Thoracic aorta (tissue), 2 donors: ENCODE results near the gene CAPN11. TPM values are rescaled to one million over a fixed set of nuclear protein-coding genes. Genes with fewer than 3 reads are reported as not detected.

Experiments used
- ATAC-seq: fragments of 150-250 bp; one replicate; pipeline ENCODE4 v1.8.0; 2017; ENCODE audit warnings: low read depth; ENCODE audit not compliant: insufficient number of reproducible peaks, low FRiP score
- DNase-seq: peaks from one replicate; pipeline ENCODE4 v3.0.0-alpha.2; 2020; ENCODE audit warnings: low spot score
- H3K27ac ChIP-seq, 2 donors: fragments of 200-600 bp; sonication (generic); 1 replicate in 1 of 2; 2 replicates in 1 of 2; pipeline ENCODE4 v1.5.1; 2016; ENCODE audit warnings: mild to moderate bottlenecking in 2 of 2, moderate library complexity in 2 of 2
- H3K27me3 ChIP-seq: fragments of 200-600 bp; sonication (generic); replicated peaks from 2 replicates; pipeline ENCODE4 v1.6.0; 2016; ENCODE audit warnings: mild to moderate bottlenecking; ENCODE audit not compliant: insufficient read depth
- H3K36me3 ChIP-seq: fragments of 200-600 bp; sonication (generic); one replicate; pipeline ENCODE4 v1.5.1; 2016
- H3K4me1 ChIP-seq, 2 donors: fragments of 200-600 bp; sonication (generic); 1 replicate in 1 of 2; 2 replicates in 1 of 2; pipeline versions ENCODE4 v1.5.1 to v1.6.0; 2016; ENCODE audit warnings: low read depth in 2 of 2, mild to moderate bottlenecking in 1 of 2; ENCODE audit not compliant: control insufficient read depth in 1 of 2
- H3K4me3 ChIP-seq: fragments of 200-600 bp; sonication (generic); 2 replicates; pipeline ENCODE4 v1.5.1; 2016; ENCODE audit warnings: mild to moderate bottlenecking
- H3K9me3 ChIP-seq: fragments of 200-600 bp; sonication (generic); 2 replicates; pipeline ENCODE4 v1.5.1; 2016
- CTCF ChIP-seq: fragments of 200-600 bp; sonication (generic); IDR thresholded peaks from one replicate; pipeline ENCODE4 v1.5.1; 2019; ENCODE audit warnings: antibody characterized with exemption
- total RNA-seq, 2 donors: library from RNA; depleted of rRNA; stranded (reverse); fragments of >200 nt; gene quantifications; one replicate each; pipeline versions ENCODE4 v1.1.0 to v1.2.3, GENCODE V29; 2016

The CAPN11 gene
- total RNA-seq, 2 donors from 2014 or later = not detected

DNA sequence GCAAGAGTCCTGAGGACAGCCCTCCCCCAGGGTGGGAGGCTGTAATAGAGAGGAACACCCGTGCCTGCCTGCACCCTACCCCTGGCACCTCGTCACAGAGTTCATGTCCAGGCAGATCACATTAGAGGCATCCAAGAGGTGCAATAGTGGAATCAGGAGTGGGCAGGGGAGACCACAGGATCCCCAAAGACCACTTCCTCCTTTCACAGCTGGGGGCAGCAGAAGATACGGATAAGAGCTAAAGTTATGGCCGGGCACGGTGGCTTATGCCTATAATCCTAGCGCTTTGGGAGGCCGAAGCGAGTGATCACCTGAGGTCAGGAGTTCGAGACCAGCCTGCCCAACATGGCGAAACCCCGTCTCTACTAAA is 1.5 kb upstream of the CAPN11 start:
- Histone ChIP-seq H3K36me3 (no peaks in the 10 kb centered on the region), H3K4me1 (no peaks in the 10 kb centered on the region), H3K9me3 (no peaks in the 10 kb centered on the region), H3K27ac (no peak overlapping the region), H3K4me3 (no peak overlapping the region), H3K27me3 (no peaks in the 10 kb centered on the region)
- DNase-seq = no peak
- no peak for ATAC-seq
- no peak for TF ChIP-seq CTCF

DNA sequence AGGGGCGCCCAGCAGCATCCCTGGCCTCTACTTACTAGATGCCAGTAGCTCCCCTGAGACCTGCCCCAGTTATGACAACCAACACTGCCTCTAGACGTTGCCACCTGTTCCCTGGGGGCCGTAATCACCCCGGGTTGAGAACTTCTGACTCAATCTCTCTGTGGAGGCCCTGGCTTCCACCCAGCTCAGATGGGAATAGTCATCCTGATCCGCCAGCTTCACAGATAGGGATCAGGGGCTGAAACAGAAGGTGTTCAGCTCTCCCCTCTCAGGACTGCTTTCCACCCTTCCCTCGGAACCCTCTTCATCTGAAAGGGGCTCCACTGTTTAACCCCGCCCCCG is 3.3 kb downstream of the CAPN11 start:
- no peaks in the 10 kb centered on the region for H3K27me3 ChIP-seq
- H3K4me1 ChIP-seq = no peaks in the 10 kb centered on the region
- DNase-seq (no peak), ATAC-seq (no peak)
- no peak overlapping the region for H3K27ac ChIP-seq
- no peak for TF ChIP-seq CTCF
- H3K4me3 ChIP-seq = no peak overlapping the region
- no peaks in the 10 kb centered on the region for H3K9me3 ChIP-seq
- no peaks in the 10 kb centered on the region for H3K36me3 ChIP-seq

DNA sequence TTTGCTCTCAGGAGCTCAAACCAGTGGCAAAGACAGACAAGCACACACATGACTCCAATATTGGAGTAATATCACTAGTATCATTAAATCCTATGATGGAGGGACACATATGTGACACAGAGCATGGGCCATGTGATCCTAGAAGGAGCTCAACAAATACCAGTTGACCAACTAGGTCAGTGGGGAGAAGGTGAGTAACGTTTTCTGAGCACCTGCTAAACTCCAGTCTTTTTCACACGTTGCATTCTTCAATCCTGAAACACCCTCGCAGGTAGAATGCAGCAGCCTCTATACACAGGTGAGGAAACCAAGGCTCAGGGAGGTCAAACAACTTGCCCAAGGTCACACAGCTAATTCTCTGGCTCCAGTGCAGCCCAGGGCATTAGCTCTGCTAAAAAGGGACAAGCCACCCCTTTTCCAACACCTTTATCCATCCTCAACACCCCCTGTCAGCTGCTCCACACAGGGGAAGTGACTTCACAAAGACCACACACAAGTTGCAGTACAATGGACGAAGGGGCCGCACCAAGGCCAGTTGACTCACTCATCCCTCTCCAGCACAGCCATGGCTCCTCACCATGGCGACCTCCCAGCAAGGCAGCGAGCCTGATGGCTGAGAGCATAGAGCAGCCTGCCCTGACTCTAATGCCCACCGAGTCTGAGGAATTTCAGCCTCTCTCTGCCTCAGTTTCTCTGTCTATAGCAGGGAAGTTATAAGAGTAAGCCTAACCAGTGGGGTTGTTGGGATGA is 4.4 kb downstream of the CAPN11 start:
- Histone ChIP-seq H3K9me3 (no peaks in the 10 kb centered on the region), H3K27ac (no peak overlapping the region), H3K27me3 (no peaks in the 10 kb centered on the region), H3K4me3 (no peak overlapping the region), H3K36me3 (no peaks in the 10 kb centered on the region), H3K4me1 (no peaks in the 10 kb centered on the region)
- no peak for ATAC-seq
- DNase-seq = no peak
- no peak for TF ChIP-seq CTCF

DNA sequence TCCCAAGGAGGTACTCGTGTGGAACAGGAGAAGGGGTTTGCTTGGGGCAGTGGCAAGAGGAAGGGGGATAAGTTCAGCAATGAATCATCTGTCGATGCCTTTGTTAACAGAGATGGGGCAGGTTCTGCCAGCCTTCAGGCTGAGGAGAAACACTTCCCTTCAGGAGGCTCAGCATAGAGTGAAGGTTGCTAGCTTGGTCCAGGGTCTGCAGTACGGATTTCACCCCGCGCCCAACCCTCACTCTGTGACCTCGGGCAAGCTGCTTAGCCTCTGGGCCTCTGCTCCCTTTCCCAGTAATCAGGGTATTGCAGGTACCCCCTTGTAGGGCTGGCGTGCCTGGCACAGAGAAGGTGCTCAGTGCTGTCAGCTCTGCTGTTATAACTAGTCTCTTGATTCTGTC is 7.5 kb downstream of the CAPN11 start:
- no peak for TF ChIP-seq CTCF
- ATAC-seq (no peak), DNase-seq (no peak)
- no peaks in the 10 kb centered on the region for H3K4me1 ChIP-seq
- no peaks in the 10 kb centered on the region for H3K9me3 ChIP-seq
- H3K4me3 ChIP-seq = no peak overlapping the region
- no peaks in the 10 kb centered on the region for H3K27me3 ChIP-seq
- no peaks in the 10 kb centered on the region for H3K36me3 ChIP-seq
- no peak overlapping the region for H3K27ac ChIP-seq

GRCh38 chr6:44166591-44167184 is 8.1 kb downstream of the CAPN11 start:
- no peaks in the 10 kb centered on the region for H3K9me3 ChIP-seq
- no peaks in the 10 kb centered on the region for H3K4me1 ChIP-seq
- no peak overlapping the region for H3K27ac ChIP-seq
- ATAC-seq (no peak), DNase-seq (no peak)
- H3K4me3 ChIP-seq = no peak overlapping the region
- no peak for TF ChIP-seq CTCF
- no peaks in the 10 kb centered on the region for H3K27me3 ChIP-seq
- H3K36me3 ChIP-seq = no peaks in the 10 kb centered on the region
